ENCODE data around the gene AFF3.
A peak's percentile ranks its signal among the peaks of the same experiment; 100 is the strongest.

The AFF3 gene

GRCh38 chr2:99640635-99641151 lies 501.7 kb downstream of the AFF3 start:
- no peak overlapping the region for H2AK5ac ChIP-seq (ENCODE audit: low read length)
- H4K12ac ChIP-seq (ENCODE audit: low read depth, low read length) = no peak overlapping the region
- no peak overlapping the region for H3K18ac ChIP-seq (ENCODE audit: low read length)
- peak overlapping the region; percentile 17 for H2BK12ac ChIP-seq (ENCODE audit: low read length)
- H2AFZ ChIP-seq (ENCODE audit: insufficient read depth, low read length, poor library complexity) = no peak overlapping the region
- no peak overlapping the region for H2BK5ac ChIP-seq (ENCODE audit: low read depth, low read length, poor library complexity)
- H3K9me3 ChIP-seq (ENCODE audit: insufficient read depth, low read depth, low read length) = peaks cover 2% of the 10 kb centered on the region
- no peak overlapping the region for H3K4me2 ChIP-seq (ENCODE audit: low read length)
- H3K9ac ChIP-seq (ENCODE audit: low read length) = no peak overlapping the region
- no peak overlapping the region for H3K4ac ChIP-seq (ENCODE audit: low read depth, low read length)
- no peaks in the 10 kb centered on the region for H3K27me3 ChIP-seq (ENCODE audit: insufficient read depth, low read length)
- no peak overlapping the region for H4K91ac ChIP-seq (ENCODE audit: low read depth, low read length)
- H3K79me1 ChIP-seq (ENCODE audit: low read length) = no peaks in the 10 kb centered on the region
- H3K4me1 ChIP-seq (ENCODE audit: control insufficient read depth in 1 of 2, insufficient read depth in 2 of 2, low read length in 2 of 2) = peaks cover 4 to 5% of the 10 kb centered on the region in 2 experiments
- no peak overlapping the region for H3K4me3 ChIP-seq (ENCODE audit: low read depth, low read length)
- peaks cover 2% of the 10 kb centered on the region for H3K79me2 ChIP-seq (ENCODE audit: control insufficient read depth, insufficient read depth, low read length, poor library complexity)
- WGBS (ENCODE audit: extremely low coverage, insufficient coverage, insufficient read length) = no CpG with 5 or more reads among the region's 5 CpGs
- H3K23ac ChIP-seq (ENCODE audit: low read length) = no peak overlapping the region
- no peak overlapping the region for H2BK120ac ChIP-seq (ENCODE audit: insufficient read depth, low read length, poor library complexity)
- no peak overlapping the region for H3K14ac ChIP-seq (ENCODE audit: low read length)
- no peak for DNase-seq
- no peak overlapping the region for H4K8ac ChIP-seq (ENCODE audit: low read depth, low read length)
- H3K36me3 ChIP-seq (ENCODE audit: control insufficient read depth in 1 of 2, insufficient read depth in 2 of 2, low read length in 2 of 2) = no peaks in the 10 kb centered on the region
- H3K27ac ChIP-seq (ENCODE audit: low read depth, low read length) = no peak overlapping the region

- H2AFZ ChIP-seq (ENCODE audit: insufficient read depth, low read length, poor library complexity) = no peak overlapping the region
- H3K27me3 ChIP-seq (ENCODE audit: insufficient read depth, low read length) = no peaks in the 10 kb centered on the region
- no peak overlapping the region for H4K12ac ChIP-seq (ENCODE audit: low read depth, low read length)
- no peak overlapping the region for H3K4me2 ChIP-seq (ENCODE audit: low read length)
- no CpG with 5 or more reads among the region's 4 CpGs for WGBS (ENCODE audit: extremely low coverage, insufficient coverage, insufficient read length)
- no peak overlapping the region for H3K4me3 ChIP-seq (ENCODE audit: low read depth, low read length)
- peaks cover 2% of the 10 kb centered on the region for H3K9me3 ChIP-seq (ENCODE audit: insufficient read depth, low read depth, low read length)
- no peak overlapping the region for H4K8ac ChIP-seq (ENCODE audit: low read depth, low read length)
- no peak overlapping the region for H3K23ac ChIP-seq (ENCODE audit: low read length)
- H2BK5ac ChIP-seq (ENCODE audit: low read depth, low read length, poor library complexity) = no peak overlapping the region
- peaks cover 4 to 5% of the 10 kb centered on the region in 2 experiments for H3K4me1 ChIP-seq (ENCODE audit: control insufficient read depth in 1 of 2, insufficient read depth in 2 of 2, low read length in 2 of 2)
- H2AK5ac ChIP-seq (ENCODE audit: low read length) = no peak overlapping the region
- H2BK120ac ChIP-seq (ENCODE audit: insufficient read depth, low read length, poor library complexity) = no peak overlapping the region
- no peak overlapping the region for H3K4ac ChIP-seq (ENCODE audit: low read depth, low read length)
- H3K14ac ChIP-seq (ENCODE audit: low read length) = no peak overlapping the region
- no peak overlapping the region for H4K91ac ChIP-seq (ENCODE audit: low read depth, low read length)
- H2BK12ac ChIP-seq (ENCODE audit: low read length) = no peak overlapping the region
- H3K27ac ChIP-seq (ENCODE audit: low read depth, low read length) = no peak overlapping the region
- DNase-seq = no peak
- no peaks in the 10 kb centered on the region for H3K79me1 ChIP-seq (ENCODE audit: low read length)
- H3K79me2 ChIP-seq (ENCODE audit: control insufficient read depth, insufficient read depth, low read length, poor library complexity) = peaks cover 2% of the 10 kb centered on the region
- no peaks in the 10 kb centered on the region for H3K36me3 ChIP-seq (ENCODE audit: control insufficient read depth in 1 of 2, insufficient read depth in 2 of 2, low read length in 2 of 2)
- H3K18ac ChIP-seq (ENCODE audit: low read length) = no peak overlapping the region
- H3K9ac ChIP-seq (ENCODE audit: low read length) = no peak overlapping the region
Observed at GRCh38 chr2:99638791-99639190, 503.6 kb downstream of the AFF3 start.

- WGBS (ENCODE audit: extremely low coverage, insufficient coverage, insufficient read length) = no CpG with 5 or more reads among the region's 7 CpGs
Observed at GRCh38 chr2:99637159-99637697, 505.2 kb downstream of the AFF3 start.

GRCh38 chr2:99636144-99637034 lies 506.0 kb downstream of the AFF3 start:
- WGBS (ENCODE audit: extremely low coverage, insufficient coverage, insufficient read length) = no CpG with 5 or more reads among the region's 19 CpGs

More at GRCh38 chr2:99637159-99637697, 505.2 kb downstream of the AFF3 start:
- Histone ChIP-seq H3K79me1 (ENCODE audit: low read length) (no peaks in the 10 kb centered on the region), H2BK12ac (ENCODE audit: low read length) (no peak overlapping the region), H3K4me1 (ENCODE audit: control insufficient read depth in 1 of 2, insufficient read depth in 2 of 2, low read length in 2 of 2) (peaks cover 4 to 5% of the 10 kb centered on the region in 2 experiments), H2BK5ac (ENCODE audit: low read depth, low read length, poor library complexity) (no peak overlapping the region), H3K14ac (ENCODE audit: low read length) (no peak overlapping the region), H4K8ac (ENCODE audit: low read depth, low read length) (no peak overlapping the region), H4K12ac (ENCODE audit: low read depth, low read length) (no peak overlapping the region), H2AFZ (ENCODE audit: insufficient read depth, low read length, poor library complexity) (no peak overlapping the region), H3K79me2 (ENCODE audit: control insufficient read depth, insufficient read depth, low read length, poor library complexity) (peaks cover 2% of the 10 kb centered on the region), H3K36me3 (ENCODE audit: control insufficient read depth in 1 of 2, insufficient read depth in 2 of 2, low read length in 2 of 2) (no peaks in the 10 kb centered on the region), H3K4ac (ENCODE audit: low read depth, low read length) (no peak overlapping the region), H4K91ac (ENCODE audit: low read depth, low read length) (no peak overlapping the region), H2AK5ac (ENCODE audit: low read length) (no peak overlapping the region), H3K9ac (ENCODE audit: low read length) (no peak overlapping the region), H3K27me3 (ENCODE audit: insufficient read depth, low read length) (no peaks in the 10 kb centered on the region), H3K18ac (ENCODE audit: low read length) (no peak overlapping the region), H3K4me3 (ENCODE audit: low read depth, low read length) (no peak overlapping the region), H3K27ac (ENCODE audit: low read depth, low read length) (no peak overlapping the region), H3K9me3 (ENCODE audit: insufficient read depth, low read depth, low read length) (peaks cover 7% of the 10 kb centered on the region), H3K4me2 (ENCODE audit: low read length) (no peak overlapping the region), H2BK120ac (ENCODE audit: insufficient read depth, low read length, poor library complexity) (no peak overlapping the region), H3K23ac (ENCODE audit: low read length) (no peak overlapping the region)
- no peak for DNase-seq

More at GRCh38 chr2:99636144-99637034, 506.0 kb downstream of the AFF3 start:
- no peak for DNase-seq
- Histone ChIP-seq H3K36me3 (ENCODE audit: control insufficient read depth in 1 of 2, insufficient read depth in 2 of 2, low read length in 2 of 2) (no peaks in the 10 kb centered on the region), H3K4me2 (ENCODE audit: low read length) (no peak overlapping the region), H4K8ac (ENCODE audit: low read depth, low read length) (no peak overlapping the region), H3K4me3 (ENCODE audit: low read depth, low read length) (peak overlapping the region; percentile 0), H3K79me1 (ENCODE audit: low read length) (no peaks in the 10 kb centered on the region), H3K4me1 (ENCODE audit: control insufficient read depth in 1 of 2, insufficient read depth in 2 of 2, low read length in 2 of 2) (peaks cover 4 to 5% of the 10 kb centered on the region in 2 experiments), H2AFZ (ENCODE audit: insufficient read depth, low read length, poor library complexity) (no peak overlapping the region), H3K79me2 (ENCODE audit: control insufficient read depth, insufficient read depth, low read length, poor library complexity) (peaks cover 2% of the 10 kb centered on the region), H3K9me3 (ENCODE audit: insufficient read depth, low read depth, low read length) (peaks cover 7% of the 10 kb centered on the region), H2BK120ac (ENCODE audit: insufficient read depth, low read length, poor library complexity) (no peak overlapping the region), H3K4ac (ENCODE audit: low read depth, low read length) (no peak overlapping the region), H3K9ac (ENCODE audit: low read length) (no peak overlapping the region), H4K12ac (ENCODE audit: low read depth, low read length) (no peak overlapping the region), H2BK12ac (ENCODE audit: low read length) (no peak overlapping the region), H3K27me3 (ENCODE audit: insufficient read depth, low read length) (no peaks in the 10 kb centered on the region), H2BK5ac (ENCODE audit: low read depth, low read length, poor library complexity) (no peak overlapping the region), H3K18ac (ENCODE audit: low read length) (no peak overlapping the region), H3K27ac (ENCODE audit: low read depth, low read length) (no peak overlapping the region), H4K91ac (ENCODE audit: low read depth, low read length) (no peak overlapping the region), H3K14ac (ENCODE audit: low read length) (no peak overlapping the region), H3K23ac (ENCODE audit: low read length) (no peak overlapping the region), H2AK5ac (ENCODE audit: low read length) (no peak overlapping the region)
